Measurements from ENCODE around the gene RAD51C.

- TF ChIP-seq CTCF (IDR thresholded peaks at IDR 0.05) (no peak), MYBL2 (CRISPR knock-in tag; IDR thresholded peaks at IDR 0.05) (no peak), ZNF232 (CRISPR knock-in tag; IDR thresholded peaks at IDR 0.05) (no peak), E2F5 (CRISPR knock-in tag; IDR thresholded peaks at IDR 0.05) (no peak), STAT6 (CRISPR knock-in tag; conservative IDR thresholded peaks at IDR 0.05; ENCODE audit: low read depth) (no peak), NFE2L1 (CRISPR knock-in tag; IDR thresholded peaks at IDR 0.05) (no peak), SP1 (CRISPR knock-in tag; conservative IDR thresholded peaks at IDR 0.05) (no peak), ZNF121 (CRISPR knock-in tag; IDR thresholded peaks at IDR 0.05) (no peak), KAT7 (CRISPR knock-in tag; IDR thresholded peaks at IDR 0.05; ENCODE audit: borderline replicate concordance) (no peak)
Measured at GRCh38 chr17:58677194-58677880, 15.1 kb upstream of the RAD51C start.
